Erythroblast (primary cell): Measurements from ENCODE around the gene HDAC5.

Experiments used
- GATA1 ChIP-seq: IDR thresholded peaks from 2 replicates; pipeline ENCODE4 v1.6.1; 2011; ENCODE audit warnings: low read depth, mild to moderate bottlenecking, control low read depth, low read length, moderate library complexity
- POLR2A ChIP-seq: IDR thresholded peaks from 2 replicates; pipeline ENCODE4 v1.6.1; 2011; ENCODE audit warnings: mild to moderate bottlenecking, low read length

DNA sequence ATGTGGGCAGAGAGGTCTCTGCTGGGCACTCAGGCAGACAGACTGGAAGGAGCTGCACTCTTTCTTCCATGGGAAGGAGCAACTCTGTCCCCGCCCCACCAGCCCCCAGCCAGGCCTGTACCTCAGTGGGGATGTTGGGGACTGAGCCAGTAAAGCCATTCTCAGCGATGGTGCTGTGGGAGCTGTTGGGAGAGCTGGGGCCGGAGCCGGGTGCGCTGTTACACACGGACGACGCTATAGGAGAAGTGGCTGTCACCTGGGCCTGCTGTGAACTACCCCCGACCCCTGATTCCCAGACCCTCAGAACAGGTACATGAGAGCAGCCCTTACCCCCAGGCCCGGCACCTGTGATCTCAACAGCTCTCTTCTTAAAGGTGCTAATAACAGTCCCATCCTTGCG is 31.4 kb downstream of the HDAC5 start:
- TF ChIP-seq POLR2A: no peak
- TF ChIP-seq GATA1: no peak
